ENCODE data around the gene TRIM46.

DNA sequence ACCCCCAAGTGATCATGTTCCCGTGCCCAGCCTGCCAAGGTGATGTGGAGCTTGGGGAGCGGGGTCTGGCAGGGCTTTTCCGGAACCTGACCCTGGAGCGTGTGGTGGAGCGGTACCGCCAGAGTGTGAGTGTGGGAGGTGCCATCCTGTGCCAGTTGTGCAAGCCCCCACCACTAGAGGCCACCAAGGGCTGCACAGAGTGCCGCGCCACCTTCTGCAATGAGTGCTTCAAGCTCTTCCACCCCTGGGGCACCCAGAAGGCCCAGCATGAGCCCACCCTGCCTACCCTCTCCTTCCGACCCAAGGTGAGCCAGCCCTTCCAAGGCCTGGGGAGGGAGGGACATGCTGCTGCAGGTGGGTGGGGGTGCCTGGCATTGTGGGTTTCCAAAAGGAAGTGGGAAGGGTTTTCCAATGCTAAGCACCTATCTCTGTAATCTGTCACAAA lies 2.3 kb downstream of the TRIM46 start:
- TF ChIP-seq CTCF (IDR thresholded peaks at IDR 0.05) (no peak), POLR2A (IDR thresholded peaks at IDR 0.05) (no peak)

All from lower leg skin (tissue), 3 donors.